Activated gamma-delta T cell treated with Interleukin-2 at 50 U/mL for 16 hours (primary cell): ENCODE measurements around the gene SAMD9L.

Experiments used
- DNase-seq: peaks from one replicate; pipeline ENCODE4 v3.0.0-alpha.2; 2020

Gene SAMD9L

DNA sequence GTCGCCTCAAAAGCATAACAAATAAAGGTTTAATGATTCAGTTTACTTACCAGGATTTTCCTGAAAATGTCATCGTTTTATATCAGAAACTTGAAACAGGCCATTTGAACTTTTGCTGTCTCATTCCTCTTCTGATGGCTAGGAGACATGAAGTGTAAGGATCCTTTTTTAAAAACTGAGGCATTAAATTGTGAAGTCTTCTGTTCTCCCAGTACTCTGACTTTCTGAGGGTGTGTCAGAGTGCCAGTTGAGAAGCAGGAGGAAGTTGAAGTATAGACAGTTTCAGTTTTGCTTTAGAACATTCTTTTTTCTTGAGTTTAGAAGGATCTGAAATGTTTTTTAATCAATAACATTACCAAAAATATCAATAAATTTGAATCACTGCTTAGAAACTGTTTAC, at the start of gene SAMD9L:
Gene SAMD9L (minus strand): TSS at position 242 of the 400 bp plus-strand sequence. CDS start 12,414 bp downstream, outside the sequence.
- no peak for DNase-seq

DNA sequence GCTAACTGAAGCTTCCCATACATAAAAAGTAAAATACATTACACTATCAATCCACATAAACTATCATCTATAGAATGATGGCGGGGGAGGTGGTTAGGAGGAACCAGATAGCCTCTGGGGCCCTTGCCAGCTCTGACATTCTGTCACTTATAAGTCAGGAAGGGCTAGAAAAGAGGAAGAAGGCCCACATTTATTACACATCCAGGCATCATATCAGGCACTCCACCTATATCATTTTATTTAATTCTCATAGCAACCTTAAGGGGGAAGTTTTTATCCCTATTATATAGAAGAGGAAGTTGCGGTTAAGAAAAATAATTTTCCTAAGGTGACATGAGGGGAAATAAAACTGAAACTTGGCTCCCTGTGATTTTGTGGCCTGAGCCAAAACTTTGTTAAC, 48.2 kb upstream of the SAMD9L start:
- DNase-seq: no peak

DNA sequence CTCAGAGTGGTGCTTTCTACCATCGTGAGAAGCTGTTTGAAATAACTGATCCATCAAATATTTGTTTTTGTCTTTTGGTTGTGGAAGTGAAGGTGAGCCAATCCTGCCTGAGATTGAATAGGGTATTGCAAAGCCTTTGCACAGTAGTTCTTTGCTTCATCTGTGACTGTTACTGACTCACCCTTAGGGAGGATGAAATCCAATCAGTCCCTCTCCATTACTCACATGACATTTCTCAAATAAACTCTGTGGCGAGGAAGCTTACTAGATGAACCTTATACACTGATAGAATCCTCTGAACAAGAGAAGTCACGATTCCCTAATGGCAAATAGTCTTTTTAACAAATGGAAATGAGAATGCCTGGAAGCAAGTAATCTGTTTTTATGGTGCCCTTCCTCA, 46.2 kb upstream of the SAMD9L start:
- DNase-seq: no peak

DNA sequence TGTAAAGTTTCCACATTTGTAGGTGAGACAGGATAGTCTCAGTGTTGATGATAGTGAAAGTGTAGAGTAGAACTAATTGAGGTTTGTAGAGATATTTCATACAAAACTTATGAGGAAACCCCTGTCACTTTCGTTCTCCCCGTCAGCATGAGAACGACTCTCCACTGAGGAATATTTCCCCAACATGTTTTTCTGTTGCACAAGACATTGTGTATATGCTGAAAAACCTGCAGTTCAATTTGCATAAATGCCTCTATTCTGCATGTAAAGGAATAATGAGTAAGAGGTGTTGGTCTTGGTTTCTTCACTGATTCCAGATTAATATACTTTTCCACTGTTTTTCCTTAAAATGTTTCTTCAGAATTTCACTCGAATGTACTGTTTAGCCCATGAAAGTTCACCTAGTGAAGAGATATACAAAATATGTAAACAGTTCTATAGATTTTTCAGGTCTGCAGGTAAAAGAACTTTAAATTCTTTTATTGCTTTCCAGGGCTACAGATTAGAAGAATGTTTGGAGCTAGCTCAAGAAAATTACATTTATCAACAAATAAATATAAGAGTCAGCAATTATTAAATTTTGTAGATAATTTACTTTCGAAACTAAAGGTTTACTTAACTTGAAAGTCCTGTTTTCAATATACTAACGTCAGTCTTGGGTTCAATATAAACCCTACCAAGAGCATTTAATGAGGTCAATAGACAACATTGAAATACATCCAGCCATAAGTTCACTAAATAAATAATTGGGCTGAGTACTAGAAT, 40.9 kb upstream of the SAMD9L start:
- DNase-seq: no peak

DNA sequence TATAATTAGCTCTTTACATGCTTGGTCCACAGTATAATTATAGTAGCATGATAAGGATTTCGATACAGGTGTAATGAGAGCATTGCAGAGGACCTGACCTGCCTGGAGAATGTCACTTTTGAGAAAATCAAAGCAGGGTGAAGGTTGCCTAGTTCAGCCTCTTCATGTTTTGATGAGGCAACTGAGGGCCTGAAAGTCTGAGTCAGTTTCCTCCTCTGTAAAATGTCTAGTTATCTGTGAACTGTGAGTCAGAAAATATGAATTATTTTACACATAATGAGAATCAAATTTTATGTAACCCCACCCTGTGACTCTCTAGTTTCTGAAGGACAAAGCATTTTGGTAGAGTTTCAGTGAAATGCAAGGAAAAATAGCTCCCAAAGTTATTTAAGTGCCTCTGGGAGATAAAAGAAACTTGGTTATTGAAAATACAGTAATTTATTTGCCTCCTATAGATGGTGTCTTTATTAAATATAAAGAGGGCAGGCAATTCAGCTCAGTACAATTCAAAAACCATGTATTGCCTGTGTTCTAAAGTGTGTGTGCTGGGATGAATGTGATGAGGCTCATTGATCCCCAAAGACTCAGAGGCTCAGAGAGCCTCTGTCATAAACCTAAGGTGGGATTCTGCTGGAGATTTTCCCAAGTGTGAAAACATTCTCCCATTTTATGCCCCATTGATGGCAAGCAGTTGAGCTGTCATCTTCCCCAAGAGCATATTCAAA, 37.3 kb upstream of the SAMD9L start:
- no peak for DNase-seq

DNA sequence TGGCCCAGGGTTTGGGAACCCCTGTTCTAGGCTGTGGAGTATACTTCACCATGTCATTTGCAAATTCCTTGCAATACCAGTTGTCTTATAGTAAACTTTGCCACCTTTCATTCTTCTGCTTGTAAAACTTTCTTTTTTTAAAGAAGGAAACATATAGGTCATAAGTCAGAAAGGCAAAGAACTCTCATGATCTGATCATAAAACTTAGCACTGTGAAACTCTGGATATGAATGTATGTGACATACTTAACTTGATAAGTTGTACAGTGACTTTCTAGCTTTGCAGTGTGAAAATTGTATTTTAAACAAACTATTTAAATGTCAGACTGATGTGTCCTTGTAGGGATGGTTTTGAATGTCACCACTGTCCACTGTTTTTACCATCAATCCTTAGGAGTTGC, 31.0 kb upstream of the SAMD9L start:
- no peak for DNase-seq

DNA sequence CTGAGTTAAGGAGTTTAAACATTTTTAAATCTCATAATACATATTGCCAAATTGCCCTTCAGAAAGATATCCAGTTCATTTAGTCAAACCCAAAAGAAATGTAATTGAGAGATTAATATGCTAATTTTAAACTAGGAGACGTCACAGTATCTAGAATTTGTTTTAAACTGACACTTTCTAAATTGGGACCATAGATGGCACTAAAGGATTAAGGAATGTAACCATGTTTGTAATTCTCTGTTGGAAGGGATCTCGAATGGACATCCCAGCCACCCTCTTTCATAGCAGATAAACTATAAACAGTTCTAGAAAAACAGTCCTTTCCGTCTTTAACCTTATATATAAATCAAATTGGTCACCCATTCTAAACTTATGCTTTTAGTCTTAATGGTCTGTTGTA, 30.0 kb upstream of the SAMD9L start:
- DNase-seq: no peak

DNA sequence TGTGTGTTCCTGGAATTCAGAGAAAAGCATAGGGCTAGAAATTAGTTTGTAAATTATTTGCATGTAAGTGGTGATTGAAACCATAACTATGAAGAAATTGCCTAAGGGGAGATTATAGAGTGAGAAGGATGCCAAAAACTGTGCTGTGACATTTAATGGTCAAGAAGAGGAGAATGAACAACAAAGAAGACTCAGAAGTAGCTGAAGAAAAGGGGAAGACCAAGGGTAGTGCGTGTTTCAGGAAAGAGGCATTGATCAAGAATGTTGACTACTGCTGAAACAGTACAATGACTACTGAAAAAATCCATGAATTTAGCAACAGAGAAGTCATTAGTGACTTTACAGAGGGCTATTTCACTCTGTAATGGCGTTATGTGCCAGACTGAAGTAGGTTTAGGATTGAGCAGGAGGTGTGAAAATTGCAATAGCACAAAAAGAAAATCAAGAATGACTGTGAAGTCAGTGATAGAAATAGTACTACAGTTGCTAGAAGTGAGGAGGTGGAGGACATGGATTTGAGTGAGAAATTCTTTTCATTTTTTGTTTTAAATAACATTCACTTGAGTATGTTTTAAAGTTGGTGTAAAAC, 28.9 kb upstream of the SAMD9L start:
- no peak for DNase-seq

DNA sequence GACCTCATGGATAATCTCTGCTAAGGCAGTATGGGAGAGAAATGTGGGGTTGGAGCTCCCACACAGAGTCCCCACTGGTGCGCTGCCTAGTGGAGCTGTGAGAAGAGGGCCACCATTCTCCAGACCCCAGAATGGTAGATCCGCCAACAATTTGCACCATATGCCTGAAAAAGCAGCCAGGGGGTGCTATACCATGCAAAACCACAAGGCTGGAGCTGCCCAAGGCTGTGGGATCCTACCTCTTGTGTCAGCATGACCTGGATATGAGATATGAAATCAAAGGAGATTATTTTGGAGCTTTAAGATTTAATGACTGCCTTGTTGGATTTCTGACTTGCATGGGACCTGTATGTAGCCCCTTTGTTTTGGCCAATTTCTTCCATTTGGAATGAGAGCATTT, 27.0 kb upstream of the SAMD9L start:
- DNase-seq: no peak

DNA sequence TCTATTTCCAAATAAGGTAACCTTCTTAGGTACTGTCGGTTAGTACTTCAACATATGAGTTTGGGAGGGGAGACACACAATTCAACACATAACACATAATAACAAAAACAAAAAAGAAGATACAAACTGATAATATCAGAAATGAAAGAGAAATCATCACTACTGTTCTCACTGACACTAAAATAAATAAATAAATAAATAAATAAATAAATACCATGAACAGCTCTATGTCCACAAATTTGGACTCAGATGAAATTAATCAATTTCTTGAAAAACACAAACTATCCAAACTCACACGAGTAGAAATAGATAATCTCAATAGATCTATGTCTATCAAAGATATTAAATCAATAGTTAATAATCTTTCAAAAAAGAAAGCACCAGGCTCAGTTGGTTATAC, 24.5 kb upstream of the SAMD9L start:
- no peak for DNase-seq

DNA sequence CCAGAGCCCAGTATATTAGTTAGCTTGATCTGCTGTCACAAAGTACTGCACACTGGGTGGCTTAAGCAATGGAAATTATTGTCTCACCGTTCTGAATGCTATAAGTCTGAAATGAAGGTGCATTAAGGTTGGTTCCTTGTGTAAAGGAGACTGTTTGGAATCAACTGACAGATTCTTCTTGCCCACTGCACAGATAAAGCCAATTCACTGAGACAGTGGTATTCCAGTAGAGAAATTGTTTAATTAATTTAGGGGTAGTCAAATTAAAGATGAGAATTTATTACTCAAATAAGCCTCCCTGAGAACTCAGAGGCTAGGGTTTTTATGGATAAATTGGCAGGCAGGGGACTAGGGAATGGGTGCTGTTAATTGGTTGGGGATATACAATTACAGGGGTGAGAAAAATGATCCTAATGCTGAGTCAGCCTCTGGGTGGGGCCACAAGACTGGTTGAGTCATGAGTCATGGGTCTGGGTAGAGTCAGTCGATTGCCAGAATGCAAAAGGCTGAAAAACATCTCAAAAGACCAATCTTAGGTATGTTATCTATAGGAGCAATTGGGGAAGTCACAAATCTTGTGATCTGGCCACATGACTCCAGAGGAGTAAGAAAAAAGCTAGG, 23.5 kb upstream of the SAMD9L start:
- DNase-seq: no peak

DNA sequence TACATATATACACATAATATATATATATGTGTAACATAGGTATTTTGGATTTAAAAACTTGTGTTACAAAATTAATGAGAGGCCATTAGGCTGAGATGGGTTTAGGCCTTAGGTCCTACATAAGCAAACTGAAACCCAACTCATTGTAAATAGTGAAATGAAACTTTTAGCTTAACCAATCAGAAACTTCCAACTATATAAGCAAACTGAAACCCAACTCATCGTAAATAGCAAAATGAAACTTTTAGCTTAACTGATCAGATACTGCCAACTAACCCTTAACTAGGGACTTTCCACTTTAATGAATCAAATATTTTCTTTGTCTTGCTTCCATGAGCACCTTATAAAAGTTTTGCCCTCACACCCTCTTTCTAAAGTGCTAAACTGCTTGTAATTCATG, 17.3 kb upstream of the SAMD9L start:
- DNase-seq: no peak

DNA sequence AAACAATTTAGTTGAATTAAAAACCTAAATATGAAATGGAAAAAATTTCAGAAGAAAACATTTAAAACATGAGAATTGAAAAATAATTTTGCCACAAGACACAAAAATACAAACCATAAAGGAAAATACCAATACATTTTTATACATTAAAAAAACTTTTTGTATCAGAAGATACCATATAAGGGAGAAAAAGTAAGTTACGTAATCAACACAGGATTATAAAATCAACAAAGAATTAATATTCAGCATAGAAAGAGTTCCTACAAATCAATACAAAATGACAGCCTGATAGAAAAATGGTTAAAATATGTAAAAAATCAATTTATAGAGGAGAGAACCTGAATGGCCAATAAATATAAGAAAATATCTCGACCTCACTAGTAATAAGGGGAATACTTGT, 16.6 kb upstream of the SAMD9L start:
- DNase-seq: no peak

DNA sequence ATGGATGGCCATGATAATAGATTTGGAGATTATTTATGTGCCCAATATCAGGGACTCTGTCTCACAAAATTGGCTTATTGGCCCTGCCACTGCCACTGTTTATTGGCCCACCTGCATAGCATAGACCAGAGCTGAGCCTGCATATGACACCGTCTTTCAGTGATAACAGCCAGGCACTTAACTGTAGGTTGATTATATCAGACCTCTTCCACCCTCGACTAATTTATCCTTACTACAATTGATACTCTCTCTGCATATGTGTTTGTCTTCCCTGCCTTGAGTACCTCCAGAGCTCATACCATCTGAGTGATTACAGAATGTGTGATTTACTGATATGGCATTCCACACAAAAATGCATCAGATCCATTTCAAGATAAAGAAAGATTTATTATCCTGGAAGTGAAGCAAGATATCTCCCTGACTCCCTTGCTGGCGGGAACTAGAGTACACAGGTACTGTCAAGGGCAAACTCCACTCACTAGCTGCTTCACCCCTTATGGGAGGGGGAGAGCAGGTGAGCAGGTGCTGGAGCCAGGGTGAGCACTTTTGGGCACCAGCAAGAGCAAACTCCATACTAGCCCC, 13.1 kb upstream of the SAMD9L start:
- no peak for DNase-seq

DNA sequence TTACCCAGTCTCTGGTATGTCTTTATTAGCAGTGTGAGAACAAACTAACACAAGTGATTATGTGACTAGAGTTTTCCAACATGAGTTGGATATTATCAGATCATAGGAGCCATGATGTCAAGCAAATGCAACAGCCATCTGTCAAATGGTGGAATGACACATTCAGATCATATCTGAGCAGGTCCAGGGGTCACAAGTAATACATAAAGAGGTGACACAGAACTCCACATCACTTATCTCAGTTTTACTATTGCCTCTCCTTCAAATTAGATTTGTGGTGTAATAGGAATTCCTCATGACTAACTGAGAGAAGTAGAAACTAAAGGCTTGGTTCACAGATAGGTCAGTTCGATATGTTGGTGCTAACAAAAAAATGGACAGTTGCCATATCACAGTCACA, 12.2 kb upstream of the SAMD9L start:
- DNase-seq: no peak

DNA sequence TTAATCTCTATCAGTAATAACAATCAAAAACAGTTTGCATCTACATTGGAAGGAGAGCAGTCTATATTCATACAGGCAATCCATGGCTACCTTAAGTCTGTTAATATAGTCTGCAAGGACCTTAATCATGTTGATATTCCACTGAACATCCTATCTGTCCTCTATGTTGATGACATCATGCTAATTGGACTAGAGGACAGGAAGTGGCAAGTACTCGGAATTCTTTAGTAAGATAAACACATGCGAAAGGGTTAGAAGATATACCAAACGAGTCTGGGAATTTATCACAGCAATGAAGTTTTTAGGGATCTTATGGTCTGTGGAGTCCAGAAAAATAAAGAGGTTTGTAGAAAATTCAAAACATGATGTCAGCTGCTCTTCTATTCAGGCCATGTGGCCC, 11.3 kb upstream of the SAMD9L start:
- no peak for DNase-seq

DNA sequence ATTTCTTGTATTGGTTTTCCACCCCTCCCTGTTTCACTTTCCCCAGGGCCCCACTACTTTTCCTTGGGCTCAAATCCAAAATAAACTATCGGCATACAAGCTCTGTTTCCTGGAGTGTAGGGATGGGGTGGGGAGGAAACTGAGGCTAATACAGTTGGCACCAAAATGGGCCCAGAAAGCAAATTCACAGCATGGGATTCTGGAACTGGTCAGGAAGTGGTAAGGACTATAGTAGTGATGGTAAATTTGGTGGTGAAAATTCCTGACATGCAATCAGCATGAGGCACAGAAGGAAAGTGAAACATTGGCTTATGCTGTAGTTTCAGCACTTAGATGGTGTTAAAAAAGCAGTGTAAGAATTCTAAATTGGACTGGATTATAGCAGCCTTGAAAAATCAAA, 8.7 kb upstream of the SAMD9L start:
- DNase-seq: no peak

DNA sequence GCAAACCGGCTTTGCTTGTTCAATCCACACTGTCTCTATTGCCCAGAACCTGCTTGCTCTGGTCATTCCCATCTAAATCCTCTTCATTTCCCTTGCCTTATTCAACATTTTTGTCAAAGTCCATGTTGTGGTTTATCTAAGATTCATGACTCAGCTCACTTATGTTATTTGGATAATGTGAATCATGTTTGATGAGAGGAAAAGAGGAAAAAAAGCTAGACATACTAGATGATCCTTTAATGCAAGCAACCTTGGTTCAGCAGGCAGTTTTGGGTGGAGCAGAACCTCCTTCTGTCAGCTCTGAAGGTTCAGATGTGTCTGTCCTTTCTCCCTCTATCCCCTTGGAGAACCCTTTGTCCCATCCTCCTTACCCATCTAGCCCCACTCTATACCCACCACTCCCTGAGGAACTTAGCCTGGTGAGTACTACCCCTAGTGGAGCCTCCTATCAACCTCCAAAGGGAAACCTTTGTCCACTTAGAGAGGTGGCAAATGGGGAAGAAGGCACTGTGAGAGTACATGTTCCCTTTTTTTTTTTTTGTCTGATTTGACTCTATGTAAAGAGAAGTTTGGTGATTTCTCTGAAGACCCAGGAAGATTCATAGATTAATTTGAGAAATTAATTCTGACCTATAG, 2.1 kb upstream of the SAMD9L start:
- no peak for DNase-seq

DNA sequence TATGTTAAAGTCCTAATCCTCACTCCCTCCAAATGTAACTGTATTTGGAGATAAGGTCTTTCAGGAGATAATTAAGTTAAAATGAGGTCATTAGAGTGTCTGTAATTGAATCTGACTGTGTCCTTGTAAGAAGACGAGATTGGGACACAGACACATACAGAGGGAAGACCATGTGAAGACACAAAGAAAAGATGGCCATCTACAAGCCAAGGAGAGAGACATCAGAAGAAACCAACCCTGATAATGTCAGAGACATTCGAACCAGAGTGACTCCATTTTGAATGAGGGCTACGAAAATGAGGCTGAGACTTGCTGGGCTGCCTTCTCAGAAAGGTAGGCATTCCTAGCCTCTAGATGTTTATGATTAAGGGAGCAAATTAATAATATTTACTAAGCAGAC, 542 bp upstream of the SAMD9L start:
- DNase-seq: no peak

DNA sequence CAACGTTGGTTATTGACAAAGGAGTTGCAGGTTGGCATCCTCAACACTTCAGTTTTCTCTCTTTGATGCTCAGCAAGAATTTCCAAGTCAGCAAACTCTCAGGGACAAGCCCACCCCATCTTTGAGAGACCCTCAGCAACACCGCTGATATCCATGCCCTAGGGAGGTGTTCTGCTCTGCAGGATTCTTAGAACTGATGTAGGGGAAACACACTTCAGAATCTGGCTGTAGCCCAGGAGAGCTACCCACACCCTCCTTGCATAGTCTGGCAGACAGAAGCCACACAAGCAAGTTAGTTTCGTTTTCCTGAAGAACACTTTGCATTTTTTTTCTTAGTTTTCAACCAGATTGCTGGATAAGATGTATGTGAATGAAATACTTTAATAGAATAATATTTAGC, 822 bp downstream of the SAMD9L start:
- DNase-seq: peak; percentile 29

DNA sequence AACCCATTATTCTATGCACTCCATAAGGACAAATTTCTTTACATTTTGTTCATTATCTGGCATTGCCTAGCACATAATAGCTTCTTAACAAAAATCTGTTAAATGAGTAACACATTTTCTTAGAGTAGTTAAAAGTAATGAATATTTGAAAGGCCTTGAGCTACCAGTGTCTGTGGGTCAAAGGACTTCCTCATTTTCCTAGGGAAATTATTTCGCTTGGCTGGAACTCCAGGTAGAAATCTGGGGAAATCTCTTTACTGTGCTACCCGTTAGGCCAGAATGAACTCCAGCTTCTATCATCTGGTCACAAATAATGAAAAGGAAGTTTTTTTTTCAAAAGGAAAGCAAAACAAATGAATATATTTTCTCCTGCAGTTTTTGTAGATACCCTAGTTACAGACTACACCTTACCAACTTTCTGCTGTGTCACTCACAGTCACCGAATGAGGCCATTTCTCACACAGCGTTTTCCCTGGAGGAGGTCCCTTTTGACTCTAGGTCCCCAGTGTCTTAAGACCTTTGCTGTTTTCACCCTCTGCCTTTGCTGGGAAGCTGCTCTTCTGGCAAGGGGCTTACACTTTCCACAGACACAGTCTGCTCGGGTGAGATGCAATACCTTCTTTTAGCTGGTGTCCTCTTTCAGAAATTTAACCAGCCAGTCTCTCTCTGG, 1.6 kb downstream of the SAMD9L start:
- no peak for DNase-seq

DNA sequence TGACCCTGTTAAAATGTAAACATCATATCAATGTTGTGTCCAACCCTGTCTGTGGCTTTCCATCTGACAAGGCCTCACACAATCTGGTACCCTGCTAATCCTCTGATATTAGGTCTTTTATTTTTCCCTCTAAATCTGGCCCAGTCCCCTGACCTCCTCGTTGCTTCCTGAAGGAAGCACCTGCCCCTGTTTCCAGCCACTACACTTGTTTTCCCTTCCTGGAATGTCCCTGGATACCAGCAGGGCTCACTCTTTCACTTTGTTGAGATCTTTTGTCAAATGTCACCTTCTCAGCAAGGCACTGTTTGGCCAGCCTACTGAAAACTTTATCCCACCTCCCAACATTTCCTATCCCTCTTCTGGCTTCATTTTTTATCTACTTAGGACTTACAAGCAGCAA, 2.1 kb downstream of the SAMD9L start:
- no peak for DNase-seq
